HUES48 (cell line): Measurements from ENCODE around the gene MYL2.

Experiments used
- H3K27ac ChIP-seq: one replicate; pipeline ENCODE4 v1.7.0; 2013; ENCODE audit warnings: low read depth, low read length, inconsistent platforms
- H3K27me3 ChIP-seq: 2 replicates; pipeline ENCODE4 v1.6.1; 2013; ENCODE audit warnings: mild to moderate bottlenecking, low read length; ENCODE audit not compliant: control insufficient read depth, insufficient read depth
- H3K36me3 ChIP-seq: 2 replicates; pipeline ENCODE4 v1.6.1; 2013; ENCODE audit warnings: low read length; ENCODE audit not compliant: control insufficient read depth, insufficient read depth
- H3K4me1 ChIP-seq: 2 replicates; pipeline ENCODE4 v1.6.1; 2013; ENCODE audit warnings: mild to moderate bottlenecking, low read length; ENCODE audit not compliant: control insufficient read depth, insufficient read depth
- H3K4me3 ChIP-seq: 2 replicates; pipeline ENCODE4 v1.5.1; 2013; ENCODE audit warnings: mild to moderate bottlenecking, low read depth, low read length
- H3K9ac ChIP-seq: 2 replicates; pipeline ENCODE4 v1.6.1; 2013; ENCODE audit warnings: mild to moderate bottlenecking, low read depth, low read length, moderate library complexity
- H3K9me3 ChIP-seq: 2 replicates; pipeline ENCODE4 v1.6.1; 2013; ENCODE audit warnings: low read length; ENCODE audit not compliant: control insufficient read depth, insufficient read depth

The MYL2 gene

GRCh38 chr12:110930348-110931314 lies 10.3 kb upstream of the MYL2 start:
- no peak overlapping the region for H3K27ac ChIP-seq
- H3K4me1 ChIP-seq, result peaks cover 19% of the 10 kb centered on the region
- H3K4me3 ChIP-seq, result no peak overlapping the region
- H3K9ac ChIP-seq, result no peak overlapping the region
- H3K36me3 ChIP-seq, result no peaks in the 10 kb centered on the region
- H3K27me3 ChIP-seq, result no peaks in the 10 kb centered on the region
- no peaks in the 10 kb centered on the region for H3K9me3 ChIP-seq

- Histone ChIP-seq H3K9ac (no peak overlapping the region), H3K4me3 (no peak overlapping the region), H3K9me3 (no peaks in the 10 kb centered on the region), H3K27ac (no peak overlapping the region), H3K27me3 (no peaks in the 10 kb centered on the region), H3K4me1 (peaks cover 15% of the 10 kb centered on the region), H3K36me3 (no peaks in the 10 kb centered on the region)
Observed at GRCh38 chr12:110929818-110930217, 9.4 kb upstream of the MYL2 start.

- no peak overlapping the region for H3K9ac ChIP-seq
- H3K27me3 ChIP-seq, result no peaks in the 10 kb centered on the region
- no peak overlapping the region for H3K27ac ChIP-seq
- no peaks in the 10 kb centered on the region for H3K9me3 ChIP-seq
- peaks cover 6% of the 10 kb centered on the region for H3K4me1 ChIP-seq
- H3K4me3 ChIP-seq, result no peak overlapping the region
- no peaks in the 10 kb centered on the region for H3K36me3 ChIP-seq
Observed at GRCh38 chr12:110928700-110929099, 8.3 kb upstream of the MYL2 start.

GRCh38 chr12:110927546-110927945 lies 7.2 kb upstream of the MYL2 start:
- Histone ChIP-seq H3K27ac (no peak overlapping the region), H3K4me3 (no peak overlapping the region), H3K27me3 (no peaks in the 10 kb centered on the region), H3K9ac (no peak overlapping the region), H3K36me3 (no peaks in the 10 kb centered on the region), H3K4me1 (peaks cover 10% of the 10 kb centered on the region), H3K9me3 (no peaks in the 10 kb centered on the region)

- H3K27me3 ChIP-seq, result no peaks in the 10 kb centered on the region
- H3K4me3 ChIP-seq, result no peak overlapping the region
- peaks cover 14% of the 10 kb centered on the region; the same call in 1 of the 2 replicates for H3K4me1 ChIP-seq
- no peaks in the 10 kb centered on the region for H3K36me3 ChIP-seq
- H3K9ac ChIP-seq, result no peak overlapping the region
- H3K9me3 ChIP-seq, result no peaks in the 10 kb centered on the region
- no peak overlapping the region for H3K27ac ChIP-seq
Observed at GRCh38 chr12:110923692-110924334, 3.4 kb upstream of the MYL2 start.

GRCh38 chr12:110923192-110923591 lies 2.8 kb upstream of the MYL2 start:
- H3K27me3 ChIP-seq, result no peaks in the 10 kb centered on the region
- H3K36me3 ChIP-seq, result no peaks in the 10 kb centered on the region
- no peak overlapping the region for H3K9ac ChIP-seq
- H3K27ac ChIP-seq, result no peak overlapping the region
- H3K4me1 ChIP-seq, result peaks cover 15% of the 10 kb centered on the region; the same call in 1 of the 2 replicates
- no peak overlapping the region for H3K4me3 ChIP-seq
- H3K9me3 ChIP-seq, result no peaks in the 10 kb centered on the region

GRCh38 chr12:110922652-110923051 lies 2.3 kb upstream of the MYL2 start:
- Histone ChIP-seq H3K9me3 (no peaks in the 10 kb centered on the region), H3K4me1 (peaks cover 15% of the 10 kb centered on the region; the same call in 1 of the 2 replicates), H3K4me3 (no peak overlapping the region), H3K36me3 (no peaks in the 10 kb centered on the region), H3K27me3 (no peaks in the 10 kb centered on the region), H3K27ac (no peak overlapping the region), H3K9ac (no peak overlapping the region)

- no peak overlapping the region for H3K4me3 ChIP-seq
- H3K36me3 ChIP-seq, result no peaks in the 10 kb centered on the region
- H3K27ac ChIP-seq, result no peak overlapping the region
- no peaks in the 10 kb centered on the region for H3K27me3 ChIP-seq
- H3K9me3 ChIP-seq, result no peaks in the 10 kb centered on the region
- H3K4me1 ChIP-seq, result peaks cover 15% of the 10 kb centered on the region; the same call in 1 of the 2 replicates
- H3K9ac ChIP-seq, result no peak overlapping the region
Observed at GRCh38 chr12:110921262-110921661, 883 bp upstream of the MYL2 start.

- H3K27ac ChIP-seq, result no peak overlapping the region
- no peak overlapping the region for H3K4me3 ChIP-seq
- H3K36me3 ChIP-seq, result no peaks in the 10 kb centered on the region
- no peaks in the 10 kb centered on the region for H3K9me3 ChIP-seq
- no peaks in the 10 kb centered on the region for H3K27me3 ChIP-seq
- H3K9ac ChIP-seq, result no peak overlapping the region
- H3K4me1 ChIP-seq, result peaks cover 15% of the 10 kb centered on the region; the same call in 1 of the 2 replicates
Observed at GRCh38 chr12:110919720-110920119, 659 bp downstream of the MYL2 start.

- H3K27ac ChIP-seq, result peak overlapping the region; percentile 39
- no peaks in the 10 kb centered on the region for H3K36me3 ChIP-seq
- no peak overlapping the region for H3K9ac ChIP-seq
- H3K27me3 ChIP-seq, result no peaks in the 10 kb centered on the region
- peaks cover 12% of the 10 kb centered on the region; the same call in 1 of the 2 replicates for H3K4me1 ChIP-seq
- no peak overlapping the region for H3K4me3 ChIP-seq
- H3K9me3 ChIP-seq, result no peaks in the 10 kb centered on the region
Observed at GRCh38 chr12:110917961-110918360, 2.4 kb downstream of the MYL2 start.

- Histone ChIP-seq H3K4me3 (no peak overlapping the region), H3K36me3 (no peaks in the 10 kb centered on the region), H3K9me3 (no peaks in the 10 kb centered on the region), H3K27me3 (no peaks in the 10 kb centered on the region), H3K4me1 (peaks cover 9% of the 10 kb centered on the region; the same call in 1 of the 2 replicates), H3K27ac (peak overlapping the region; percentile 39), H3K9ac (no peak overlapping the region)
Observed at GRCh38 chr12:110917467-110917866, 2.9 kb downstream of the MYL2 start.
